H1 (cell line): ENCODE data around the gene ZHX3.

Experiments used
- CBX5 ChIP-seq: fragments of 300-800, 300-1000 bp; sonication (generic); IDR thresholded peaks from 2 replicates; pipeline ENCODE4 v1.7.1; 2016; ENCODE audit warnings: antibody characterized with exemption, low read length, low read depth
- CHD1 ChIP-seq: IDR thresholded peaks from 2 replicates; pipeline ENCODE4 v1.6.1; 2012; ENCODE audit warnings: low read depth, low read length, improper control_type of control experiment
- CHD2 ChIP-seq: IDR thresholded peaks from 2 replicates; pipeline ENCODE4 v1.6.1; 2012; ENCODE audit warnings: low read length, improper control_type of control experiment
- KDM1A ChIP-seq: fragments of 200-600, 300-600 bp; sonication (generic); IDR thresholded peaks from 2 replicates; pipeline ENCODE4 v1.7.1; 2016; ENCODE audit warnings: mild to moderate bottlenecking, low read length, borderline replicate concordance
- NRF1 ChIP-seq: IDR thresholded peaks from 2 replicates; pipeline ENCODE4 v1.6.1; 2011; ENCODE audit warnings: mild to moderate bottlenecking, low read depth, low read length, improper control_type of control experiment
- PHF8 ChIP-seq: fragments of 200-600 bp; sonication (generic); conservative IDR thresholded peaks from 2 replicates; pipeline ENCODE4 v1.7.1; 2012; ENCODE audit warnings: low read depth, mild to moderate bottlenecking, inconsistent platforms, low read length, moderate library complexity
- POLR2A ChIP-seq, 2 experiments: IDR thresholded peaks; 1 replicate in 1 of 2; 2 replicates in 1 of 2; pipeline ENCODE4 v1.6.1; 2011; ENCODE audit warnings: low read depth in 2 of 2, low read length in 2 of 2, mild to moderate bottlenecking in 2 of 2; ENCODE audit errors: control extremely low read depth in 1 of 2
- SP1 ChIP-seq: IDR thresholded peaks from 2 replicates; pipeline ENCODE4 v1.6.1; 2011; ENCODE audit warnings: low read depth, low read length
- SRF ChIP-seq: IDR thresholded peaks from 2 replicates; pipeline ENCODE4 v1.6.1; 2011; ENCODE audit warnings: mild to moderate bottlenecking, low read depth, low read length, moderate library complexity
- TF ChIP-seq, protein P1 (sequence below): IDR thresholded peaks from 2 replicates; pipeline ENCODE4 v1.6.1; 2011; ENCODE audit warnings: low read length, improper control_type of control experiment
- TF ChIP-seq, protein P2 (sequence below), 3 experiments: IDR thresholded peaks; 1 replicate in 2 of 3; 2 replicates in 1 of 3; pipeline versions ENCODE4 v1.5.1 to v1.6.1; 2011; ENCODE audit warnings: low read length in 3 of 3, mild to moderate bottlenecking in 3 of 3, inconsistent platforms in 2 of 3, low read depth in 1 of 3, moderate library complexity in 1 of 3; ENCODE audit not compliant: insufficient read depth in 1 of 3; ENCODE audit errors: control extremely low read depth in 1 of 3

DNA sequence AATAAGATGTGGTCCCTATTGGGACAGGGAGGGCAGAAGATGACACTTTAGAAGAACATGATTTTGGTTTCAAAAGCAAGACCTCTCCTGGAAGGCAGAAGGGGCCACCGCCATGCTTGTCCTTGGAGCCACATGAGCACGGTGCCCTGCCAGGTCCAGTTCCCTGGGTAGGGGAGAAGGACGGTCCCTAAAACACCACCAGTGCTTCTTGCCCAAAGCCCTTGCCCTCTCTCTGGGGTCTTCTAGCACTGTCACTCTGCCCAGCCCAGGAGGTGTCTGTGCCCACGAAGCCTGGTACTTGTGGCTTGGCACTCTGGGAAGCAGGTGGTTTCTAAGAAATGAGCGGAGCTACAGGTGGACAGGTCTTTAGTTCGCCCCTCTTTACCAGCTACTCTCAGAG, 134.1 kb downstream of the ZHX3 start:
- TF ChIP-seq SP1 (no peak), KDM1A (no peak), POLR2A (IDR thresholded peaks at IDR 0.05; ENCODE audit: control extremely low read depth in 1 of 2, low read depth in 2 of 2, low read length in 2 of 2) (no peak), CHD2 (no peak), CBX5 (no peak), SRF (no peak), PHF8 (no peak), NRF1 (no peak), CHD1 (no peak)
- TF ChIP-seq, protein P1, sequence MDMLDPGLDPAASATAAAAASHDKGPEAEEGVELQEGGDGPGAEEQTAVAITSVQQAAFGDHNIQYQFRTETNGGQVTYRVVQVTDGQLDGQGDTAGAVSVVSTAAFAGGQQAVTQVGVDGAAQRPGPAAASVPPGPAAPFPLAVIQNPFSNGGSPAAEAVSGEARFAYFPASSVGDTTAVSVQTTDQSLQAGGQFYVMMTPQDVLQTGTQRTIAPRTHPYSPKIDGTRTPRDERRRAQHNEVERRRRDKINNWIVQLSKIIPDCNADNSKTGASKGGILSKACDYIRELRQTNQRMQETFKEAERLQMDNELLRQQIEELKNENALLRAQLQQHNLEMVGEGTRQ, result no peak
- TF ChIP-seq, protein P2, sequence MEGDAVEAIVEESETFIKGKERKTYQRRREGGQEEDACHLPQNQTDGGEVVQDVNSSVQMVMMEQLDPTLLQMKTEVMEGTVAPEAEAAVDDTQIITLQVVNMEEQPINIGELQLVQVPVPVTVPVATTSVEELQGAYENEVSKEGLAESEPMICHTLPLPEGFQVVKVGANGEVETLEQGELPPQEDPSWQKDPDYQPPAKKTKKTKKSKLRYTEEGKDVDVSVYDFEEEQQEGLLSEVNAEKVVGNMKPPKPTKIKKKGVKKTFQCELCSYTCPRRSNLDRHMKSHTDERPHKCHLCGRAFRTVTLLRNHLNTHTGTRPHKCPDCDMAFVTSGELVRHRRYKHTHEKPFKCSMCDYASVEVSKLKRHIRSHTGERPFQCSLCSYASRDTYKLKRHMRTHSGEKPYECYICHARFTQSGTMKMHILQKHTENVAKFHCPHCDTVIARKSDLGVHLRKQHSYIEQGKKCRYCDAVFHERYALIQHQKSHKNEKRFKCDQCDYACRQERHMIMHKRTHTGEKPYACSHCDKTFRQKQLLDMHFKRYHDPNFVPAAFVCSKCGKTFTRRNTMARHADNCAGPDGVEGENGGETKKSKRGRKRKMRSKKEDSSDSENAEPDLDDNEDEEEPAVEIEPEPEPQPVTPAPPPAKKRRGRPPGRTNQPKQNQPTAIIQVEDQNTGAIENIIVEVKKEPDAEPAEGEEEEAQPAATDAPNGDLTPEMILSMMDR (IDR thresholded peaks at IDR 0.05; ENCODE audit: control extremely low read depth in 1 of 3, insufficient read depth in 1 of 3, low read depth in 1 of 3, low read length in 3 of 3), result no peak
